WERI-Rb-1 (cell line): ENCODE measurements around the gene FBH1.

Source experiments
- DNase-seq: peaks from one replicate; pipeline ENCODE4 v3.0.0-alpha.2; 2020
- H3K27ac ChIP-seq: fragments of 250-450 bp; sonication (Bioruptor Pico); 2 replicates; pipeline ENCODE4 v1.5.1; 2020; ENCODE audit warnings: mild to moderate bottlenecking, moderate library complexity
- H3K27me3 ChIP-seq: fragments of 250-450 bp; sonication (Bioruptor Pico); 2 replicates; pipeline ENCODE4 v1.5.1; 2021; ENCODE audit warnings: mild to moderate bottlenecking, low read depth, moderate library complexity; ENCODE audit not compliant: insufficient read depth, severe bottlenecking
- H3K36me3 ChIP-seq: fragments of 250-450 bp; sonication (Bioruptor Pico); 2 replicates; pipeline ENCODE4 v1.5.1; 2020; ENCODE audit warnings: mild to moderate bottlenecking, moderate library complexity
- H3K4me3 ChIP-seq: 2 replicates; pipeline ENCODE4 v1.5.1; 2011; ENCODE audit warnings: low read depth, mild to moderate bottlenecking, control low read depth, low read length
- H3K9me3 ChIP-seq: fragments of 250-450 bp; sonication (Bioruptor Pico); 2 replicates; pipeline ENCODE4 v1.5.1; 2021; ENCODE audit warnings: mild to moderate bottlenecking, moderate library complexity; ENCODE audit not compliant: severe bottlenecking
- TF ChIP-seq, protein P1 (sequence below): IDR thresholded peaks from 2 replicates; pipeline ENCODE4 v1.5.1; 2011; ENCODE audit warnings: low read depth, mild to moderate bottlenecking, control low read depth, inconsistent platforms, low read length

The FBH1 gene

GRCh38 chr10:5963071-5963470 is 73.0 kb downstream of the FBH1 start:
- H3K36me3 ChIP-seq: no peaks in the 10 kb centered on the region
- no peak overlapping the region for H3K27ac ChIP-seq
- H3K4me3 ChIP-seq: no peak overlapping the region
- DNase-seq: no peak
- H3K27me3 ChIP-seq: peaks cover 27% of the 10 kb centered on the region
- H3K9me3 ChIP-seq: no peaks in the 10 kb centered on the region
- TF ChIP-seq, protein P1, sequence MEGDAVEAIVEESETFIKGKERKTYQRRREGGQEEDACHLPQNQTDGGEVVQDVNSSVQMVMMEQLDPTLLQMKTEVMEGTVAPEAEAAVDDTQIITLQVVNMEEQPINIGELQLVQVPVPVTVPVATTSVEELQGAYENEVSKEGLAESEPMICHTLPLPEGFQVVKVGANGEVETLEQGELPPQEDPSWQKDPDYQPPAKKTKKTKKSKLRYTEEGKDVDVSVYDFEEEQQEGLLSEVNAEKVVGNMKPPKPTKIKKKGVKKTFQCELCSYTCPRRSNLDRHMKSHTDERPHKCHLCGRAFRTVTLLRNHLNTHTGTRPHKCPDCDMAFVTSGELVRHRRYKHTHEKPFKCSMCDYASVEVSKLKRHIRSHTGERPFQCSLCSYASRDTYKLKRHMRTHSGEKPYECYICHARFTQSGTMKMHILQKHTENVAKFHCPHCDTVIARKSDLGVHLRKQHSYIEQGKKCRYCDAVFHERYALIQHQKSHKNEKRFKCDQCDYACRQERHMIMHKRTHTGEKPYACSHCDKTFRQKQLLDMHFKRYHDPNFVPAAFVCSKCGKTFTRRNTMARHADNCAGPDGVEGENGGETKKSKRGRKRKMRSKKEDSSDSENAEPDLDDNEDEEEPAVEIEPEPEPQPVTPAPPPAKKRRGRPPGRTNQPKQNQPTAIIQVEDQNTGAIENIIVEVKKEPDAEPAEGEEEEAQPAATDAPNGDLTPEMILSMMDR: no peak

DNA sequence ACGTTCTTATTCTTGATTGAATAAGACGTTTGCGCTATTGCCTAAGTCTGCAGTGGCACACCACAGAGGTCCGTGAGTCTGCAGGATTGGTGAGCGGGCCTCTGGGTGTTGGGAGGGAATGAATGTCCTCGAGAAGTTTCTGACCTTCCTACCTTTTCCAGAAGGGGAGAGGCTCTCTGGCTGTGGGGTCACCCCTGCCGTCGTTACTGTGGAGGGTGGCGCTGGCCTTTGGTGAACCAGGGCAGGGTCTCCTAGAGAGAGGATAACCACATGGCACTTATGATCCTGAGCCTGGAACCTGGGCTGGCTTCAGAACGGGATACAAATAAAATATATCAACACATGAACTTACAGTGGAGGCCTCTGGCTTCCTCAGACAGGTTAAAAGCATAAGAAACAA is 73.5 kb downstream of the FBH1 start:
- no peak overlapping the region for H3K4me3 ChIP-seq
- no peak overlapping the region for H3K27ac ChIP-seq
- H3K36me3 ChIP-seq: no peaks in the 10 kb centered on the region
- peaks cover 26% of the 10 kb centered on the region for H3K27me3 ChIP-seq
- H3K9me3 ChIP-seq: no peaks in the 10 kb centered on the region
- DNase-seq: no peak
- TF ChIP-seq, protein P1: no peak

- peaks cover 22% of the 10 kb centered on the region for H3K27me3 ChIP-seq
- no peaks in the 10 kb centered on the region for H3K9me3 ChIP-seq
- no peak overlapping the region for H3K4me3 ChIP-seq
- H3K27ac ChIP-seq: no peak overlapping the region
- DNase-seq: no peak
- no peaks in the 10 kb centered on the region for H3K36me3 ChIP-seq
- TF ChIP-seq, protein P1: no peak
These were observed 74.7 kb downstream of the FBH1 start for GRCh38 chr10:5964736-5965135.

DNA sequence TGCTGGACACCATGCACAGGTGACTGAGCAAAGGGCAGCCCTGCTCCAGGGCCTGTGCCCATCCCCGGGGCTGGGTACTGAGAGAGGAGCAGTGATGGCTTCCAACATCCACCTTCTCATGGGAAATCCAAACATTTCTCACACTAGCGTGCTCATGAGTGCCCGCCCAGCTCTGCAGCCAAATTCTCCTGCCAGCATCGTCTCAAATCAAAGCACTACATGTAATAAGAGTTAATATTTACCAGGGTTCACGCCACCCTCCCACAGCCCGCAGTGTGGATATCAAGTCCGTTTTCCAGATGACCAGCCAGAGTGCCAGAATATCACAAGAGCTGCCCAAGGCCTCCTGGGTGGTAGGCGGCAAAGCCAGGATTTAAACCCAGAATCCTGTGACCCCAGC is 75.2 kb downstream of the FBH1 start:
- no peak for DNase-seq
- Histone ChIP-seq H3K27ac (no peak overlapping the region), H3K27me3 (peaks cover 20% of the 10 kb centered on the region), H3K4me3 (no peak overlapping the region), H3K9me3 (no peaks in the 10 kb centered on the region), H3K36me3 (no peaks in the 10 kb centered on the region)
- TF ChIP-seq, protein P1: no peak

- Histone ChIP-seq H3K27ac (no peak overlapping the region), H3K4me3 (no peak overlapping the region), H3K27me3 (peaks cover 16% of the 10 kb centered on the region), H3K9me3 (no peaks in the 10 kb centered on the region), H3K36me3 (no peaks in the 10 kb centered on the region)
- no peak for DNase-seq
- TF ChIP-seq, protein P1: no peak
These were observed 78.1 kb downstream of the FBH1 start for GRCh38 chr10:5968037-5968680.
